Cardiac septum (tissue), 1 donor: ENCODE measurements around the gene PPDPF. TPM values are rescaled to one million over a fixed set of nuclear protein-coding genes. Genes with fewer than 3 reads are reported as not detected.

Experiments used
- DNase-seq: peaks from one replicate; pipeline ENCODE4 v3.0.0-alpha.2; 2020; ENCODE audit warnings: low spot score
- intact Hi-C: fragments of 100-400 bp; cut with DNase I; formaldehyde crosslinking; loops from one replicate; pipeline ENCODE4 v1.14.0; 2022
- total RNA-seq: library from RNA; stranded (reverse); fragmentation: NEBNext Ultra II Directional; extraction: Animal tissue kit (Norgen Biotek cat#: 25700); gene quantifications from one replicate; pipeline ENCODE4 v1.2.1, GENCODE V29; 2021
- donor health status: DM: no; HTN: no; CAD: no.

The PPDPF gene
- total RNA-seq, 1 donor from 2014 or later: 438 TPM

- intact Hi-C loops: loop anchor here (5.0 kb wide), 1 partner anchor 75 kb away; no protein-coding TSS in a partner anchor
- DNase-seq: no peak
Measured at GRCh38 chr20:63517376-63518309, 2.9 kb upstream of the PPDPF start.

- intact Hi-C loops: loop anchor here (5.0 kb wide), 1 partner anchor 76 kb away; no protein-coding TSS in a partner anchor
- DNase-seq: no peak
Measured at GRCh38 chr20:63518351-63518861, 2.2 kb upstream of the PPDPF start.

- intact Hi-C loops: loop anchor here (5.0 kb wide), 1 partner anchor 77 kb away; no protein-coding TSS in a partner anchor
- DNase-seq: no peak
Measured at GRCh38 chr20:63518946-63519667, 1.5 kb upstream of the PPDPF start.

- DNase-seq: no peak
- intact Hi-C loops: loop anchor here (1.0 to 10.0 kb wide), 3 partner anchors 24 to 545 kb away; partner anchors contain the start of gene TCEA2
Measured at GRCh38 chr20:63519668-63520503, 679 bp upstream of the PPDPF start.

GRCh38 chr20:63520934-63521601 lies 503 bp downstream of the PPDPF start:
- DNase-seq: peak; percentile 87
- intact Hi-C loops: loop anchor here (1.0 to 10.0 kb wide), 2 partner anchors 25 to 544 kb away; partner anchors contain the start of gene TCEA2

- intact Hi-C loops: loop anchor here (10.0 kb wide), 1 partner anchor 543 kb away; the partner anchor contains the start of gene TCEA2
- DNase-seq: no peak
Measured at GRCh38 chr20:63521602-63522001, 1.0 kb downstream of the PPDPF start.

GRCh38 chr20:63522091-63522868 lies 1.7 kb downstream of the PPDPF start:
- no peak for DNase-seq
- intact Hi-C loops: loop anchor here (10.0 kb wide), 1 partner anchor 543 kb away; the partner anchor contains the start of gene TCEA2

- DNase-seq: no peak
- intact Hi-C loops: loop anchor here (10.0 kb wide), 1 partner anchor 542 kb away; the partner anchor contains the start of gene TCEA2
Measured at GRCh38 chr20:63522981-63523611, 2.5 kb downstream of the PPDPF start.

- intact Hi-C loops: loop anchor here (10.0 kb wide), 1 partner anchor 540 kb away; the partner anchor contains the start of gene TCEA2
- DNase-seq: no peak
Measured at GRCh38 chr20:63525185-63525584, 4.6 kb downstream of the PPDPF start.

GRCh38 chr20:63525971-63526370 lies 5.4 kb downstream of the PPDPF start:
- DNase-seq: no peak
- intact Hi-C loops: loop anchor here (10.0 kb wide), 1 partner anchor 539 kb away; the partner anchor contains the start of gene TCEA2

GRCh38 chr20:63527184-63527583 lies 6.6 kb downstream of the PPDPF start:
- intact Hi-C loops: loop anchor here (10.0 kb wide), 1 partner anchor 538 kb away; the partner anchor contains the start of gene TCEA2
- DNase-seq: no peak

GRCh38 chr20:63529180-63529860 lies 8.8 kb downstream of the PPDPF start:
- intact Hi-C loops: loop anchor here (10.0 kb wide), 1 partner anchor 535 kb away; the partner anchor contains the start of gene TCEA2
- no peak for DNase-seq

GRCh38 chr20:63529861-63530787 lies 9.6 kb downstream of the PPDPF start:
- intact Hi-C loops: loop anchor here (10.0 kb wide), 2 partner anchors 335 to 535 kb away; partner anchors contain the start of genes ABHD16B, TCEA2 and TPD52L2
- DNase-seq: no peak

- DNase-seq: no peak
- intact Hi-C loops: loop anchor here (10.0 kb wide), 1 partner anchor 334 kb away; the partner anchor contains the start of genes ABHD16B and TPD52L2
Measured at GRCh38 chr20:63530788-63531160, 10.2 kb downstream of the PPDPF start.
